ENCODE data around the gene NRL. TPM values are rescaled to one million over a fixed set of nuclear protein-coding genes. Genes with fewer than 3 reads are reported as not detected.
A peak's percentile ranks its signal among the peaks of the same experiment; 100 is the strongest.

Gene NRL
- total and polyA plus RNA-seq, 2 donors (not counting 3 experiments of a cell fraction or from before 2014, with no cell fraction given), result 0.71 to 1.1 TPM

DNA sequence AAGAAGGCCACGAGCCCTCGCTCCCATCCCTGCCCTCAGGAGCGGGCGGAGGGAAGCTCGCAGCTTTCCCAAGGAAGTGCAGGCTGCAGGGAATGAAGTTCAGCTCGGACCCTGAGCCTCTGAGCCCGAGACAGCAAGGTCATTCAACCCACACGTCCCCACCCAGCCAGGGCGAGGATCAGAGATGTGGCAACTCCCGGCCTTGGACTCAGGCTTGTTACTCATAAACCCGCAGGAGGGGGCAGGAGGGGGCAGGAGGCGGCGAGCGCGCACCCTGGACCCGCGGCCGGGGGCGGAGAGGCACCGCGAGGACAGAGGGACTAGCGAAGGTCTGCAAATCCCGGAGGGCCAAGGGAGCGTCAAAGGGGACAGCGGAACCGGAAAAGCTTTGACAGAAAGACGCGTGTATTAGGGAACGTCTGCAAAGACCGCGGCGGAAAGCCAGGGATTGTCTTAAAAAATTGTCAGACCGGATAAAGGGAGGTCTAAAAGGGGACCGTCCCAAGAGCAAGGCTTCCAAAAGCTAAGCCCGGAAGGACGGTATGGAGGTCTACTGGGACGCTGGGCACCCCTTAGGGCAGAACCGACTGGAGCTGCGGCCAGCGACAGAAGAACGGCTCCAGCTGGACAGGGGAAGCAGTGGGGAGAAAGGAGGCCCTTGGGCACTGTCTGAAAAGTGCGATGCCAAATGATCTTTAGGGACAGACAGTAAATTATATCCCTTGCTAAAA, 783 bp downstream of the NRL start:
- TSS peak; percentile 64 for BruUV-seq (replicated peaks)
- Histone ChIP-seq H3K9ac (replicated peaks; ENCODE audit: extremely low read depth, insufficient read depth, low read length) (peak overlapping the region; percentile 88), H4K20me1 (replicated peaks; ENCODE audit: control insufficient read depth, extremely low read depth, insufficient read depth, low read length) (no peaks in the 10 kb centered on the region), H3K9me3 (replicated peaks; ENCODE audit: control insufficient read depth, insufficient read depth, low read length) (no peaks in the 10 kb centered on the region), H3K79me2 (ENCODE audit: control insufficient read depth, insufficient read depth, low read length) (no peaks in the 10 kb centered on the region), H3K4me1 (ENCODE audit: control insufficient read depth, extremely low read depth, insufficient read depth, low read length) (peaks cover 14% of the 10 kb centered on the region), H3K27me3 (ENCODE audit: control insufficient read depth in 2 of 2, insufficient read depth in 2 of 2, low read length in 2 of 2) (no peaks in the 10 kb centered on the region), H2AFZ (ENCODE audit: low read depth, low read length) (peak overlapping the region; percentile 97), H3K27ac (ENCODE audit: insufficient read depth, low read depth, low read length) (peak overlapping the region; percentile 88), H3K9me1 (replicated peaks; ENCODE audit: control insufficient read depth, extremely low read depth, insufficient read depth, low read length) (no peaks in the 10 kb centered on the region), H3K36me3 (ENCODE audit: control insufficient read depth in 2 of 2, extremely low read depth in 1 of 2, insufficient read depth in 2 of 2, low read length in 2 of 2) (peaks cover 4 to 9% of the 10 kb centered on the region in 2 experiments), H3K4me3 (replicated peaks in 1 of 3; ENCODE audit: insufficient read depth in 1 of 3, low read depth in 1 of 3, low read length in 3 of 3) (peak overlapping the region; percentile 46 to 92 (median 84)), H3K4me2 (ENCODE audit: insufficient read depth, low read length) (peak overlapping the region; percentile 90)
- POLR2A ChIA-PET, result interaction anchor here (0.8 to 2.3 kb wide), 6 partner anchors 9 to 32 kb away, joined by 3 to 13 read pairs (median 10); partner anchors contain the start of genes EMC9, PCK2, PSME1 and PSME2
- no peak for FAIRE-seq
- CTCF ChIA-PET, result interaction anchor here (1.1 to 3.3 kb wide), 15 partner anchors 9 to 318 kb away, joined by 3 to 27 read pairs (median 7); partner anchors contain the start of genes EMC9, IRF9, PCK2 and PSME1
- TF ChIP-seq POLR2A (IDR thresholded peaks at IDR 0.05; ENCODE audit: low read depth, low read length) (peak; percentile 79), POLR2AphosphoS5 (IDR thresholded peaks at IDR 0.05; ENCODE audit: insufficient read depth, low read depth, low read length) (peak; percentile 45), MYC (IDR thresholded peaks at IDR 0.05; ENCODE audit: low read depth, low read length) (no peak)
- dilution Hi-C loops (cut with MboI; ENCODE audit: extremely low pct_ligation_motif_present, low sequenced_read_pairs), result no loop called here
- intact Hi-C loops (cut with micrococcal nuclease), result loop anchor here (1.0 to 5.0 kb wide), 8 partner anchors 20 to 1182 kb away; partner anchors contain the start of genes DHRS1, EMC9, IPO4 and IRF9
- no peak for DNase-seq (ENCODE audit: low read depth, low spot score)

DNA sequence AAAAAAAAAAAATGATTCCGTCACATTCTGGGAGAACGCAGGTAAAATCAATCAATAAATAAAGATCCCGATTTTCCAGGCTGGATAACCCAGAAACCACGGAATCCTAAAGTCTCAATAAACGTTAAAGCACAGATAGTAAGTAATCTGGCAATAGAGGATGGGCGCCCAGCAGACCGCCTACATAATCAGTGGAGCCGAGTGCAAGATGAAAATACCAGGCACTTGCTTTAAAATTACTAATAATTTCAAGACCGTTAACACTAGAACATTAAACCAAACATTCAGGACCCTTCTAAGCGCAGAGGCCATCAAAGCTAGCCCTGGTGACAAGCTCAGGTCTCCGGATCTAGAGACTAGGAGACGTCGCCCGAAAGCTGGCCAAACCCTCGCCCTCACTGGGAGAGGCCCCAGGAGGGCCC, 1.4 kb downstream of the NRL start:
- peak; percentile 21 for FAIRE-seq
- peak overlapping the region; percentile 97 for H2AFZ ChIP-seq (ENCODE audit: low read depth, low read length)
- no TSS peak for BruUV-seq (replicated peaks)
- no peaks in the 10 kb centered on the region for H4K20me1 ChIP-seq (replicated peaks; ENCODE audit: control insufficient read depth, extremely low read depth, insufficient read depth, low read length)
- no peaks in the 10 kb centered on the region for H3K27me3 ChIP-seq (ENCODE audit: control insufficient read depth in 2 of 2, insufficient read depth in 2 of 2, low read length in 2 of 2)
- no peaks in the 10 kb centered on the region for H3K9me1 ChIP-seq (replicated peaks; ENCODE audit: control insufficient read depth, extremely low read depth, insufficient read depth, low read length)
- H3K79me2 ChIP-seq (ENCODE audit: control insufficient read depth, insufficient read depth, low read length), result no peaks in the 10 kb centered on the region
- DNase-seq (ENCODE audit: low read depth, low spot score), result no peak
- intact Hi-C loops (cut with micrococcal nuclease) (loop anchor here (5.0 kb wide), 1 partner anchor 1181 kb away; no protein-coding TSS in a partner anchor), dilution Hi-C loops (cut with MboI; ENCODE audit: extremely low pct_ligation_motif_present, low sequenced_read_pairs) (no loop called here)
- CTCF ChIA-PET, result interaction anchor here (1.5 to 2.9 kb wide), 6 partner anchors 19 to 56 kb away, joined by 5 to 27 read pairs (median 12); partner anchors contain the start of genes EMC9, IRF9 and PCK2
- H3K9me3 ChIP-seq (replicated peaks; ENCODE audit: control insufficient read depth, insufficient read depth, low read length), result no peaks in the 10 kb centered on the region
- peaks cover 18% of the 10 kb centered on the region for H3K4me1 ChIP-seq (ENCODE audit: control insufficient read depth, extremely low read depth, insufficient read depth, low read length)
- peak overlapping the region; percentile 88 for H3K9ac ChIP-seq (replicated peaks; ENCODE audit: extremely low read depth, insufficient read depth, low read length)
- H3K27ac ChIP-seq (ENCODE audit: insufficient read depth, low read depth, low read length), result peak overlapping the region; percentile 88
- TF ChIP-seq POLR2A (IDR thresholded peaks at IDR 0.05; ENCODE audit: low read depth, low read length) (no peak), GATA2 (IDR thresholded peaks at IDR 0.05; ENCODE audit: insufficient read depth, insufficient read length, low read depth, low read length) (no peak), JUN (IDR thresholded peaks at IDR 0.05; ENCODE audit: borderline replicate concordance, insufficient read depth, insufficient read length, low read depth) (no peak), FOS (IDR thresholded peaks at IDR 0.05; ENCODE audit: borderline replicate concordance, insufficient read depth, low read length) (no peak), POLR2AphosphoS5 (IDR thresholded peaks at IDR 0.05; ENCODE audit: insufficient read depth, low read depth, low read length) (no peak), MYC (IDR thresholded peaks at IDR 0.05; ENCODE audit: low read depth, low read length) (no peak), EZH2 (IDR thresholded peaks at IDR 0.05; ENCODE audit: borderline replicate concordance, low read depth, low read length, severe bottlenecking) (no peak)
- TF ChIP-seq, protein P1, sequence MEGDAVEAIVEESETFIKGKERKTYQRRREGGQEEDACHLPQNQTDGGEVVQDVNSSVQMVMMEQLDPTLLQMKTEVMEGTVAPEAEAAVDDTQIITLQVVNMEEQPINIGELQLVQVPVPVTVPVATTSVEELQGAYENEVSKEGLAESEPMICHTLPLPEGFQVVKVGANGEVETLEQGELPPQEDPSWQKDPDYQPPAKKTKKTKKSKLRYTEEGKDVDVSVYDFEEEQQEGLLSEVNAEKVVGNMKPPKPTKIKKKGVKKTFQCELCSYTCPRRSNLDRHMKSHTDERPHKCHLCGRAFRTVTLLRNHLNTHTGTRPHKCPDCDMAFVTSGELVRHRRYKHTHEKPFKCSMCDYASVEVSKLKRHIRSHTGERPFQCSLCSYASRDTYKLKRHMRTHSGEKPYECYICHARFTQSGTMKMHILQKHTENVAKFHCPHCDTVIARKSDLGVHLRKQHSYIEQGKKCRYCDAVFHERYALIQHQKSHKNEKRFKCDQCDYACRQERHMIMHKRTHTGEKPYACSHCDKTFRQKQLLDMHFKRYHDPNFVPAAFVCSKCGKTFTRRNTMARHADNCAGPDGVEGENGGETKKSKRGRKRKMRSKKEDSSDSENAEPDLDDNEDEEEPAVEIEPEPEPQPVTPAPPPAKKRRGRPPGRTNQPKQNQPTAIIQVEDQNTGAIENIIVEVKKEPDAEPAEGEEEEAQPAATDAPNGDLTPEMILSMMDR (IDR thresholded peaks at IDR 0.05; ENCODE audit: extremely low read depth in 1 of 2, insufficient read depth in 1 of 2, low read depth in 1 of 2, low read length in 2 of 2), result no peak
- TF ChIP-seq, protein P2, sequence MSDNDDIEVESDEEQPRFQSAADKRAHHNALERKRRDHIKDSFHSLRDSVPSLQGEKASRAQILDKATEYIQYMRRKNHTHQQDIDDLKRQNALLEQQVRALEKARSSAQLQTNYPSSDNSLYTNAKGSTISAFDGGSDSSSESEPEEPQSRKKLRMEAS (IDR thresholded peaks at IDR 0.05; ENCODE audit: insufficient read depth, insufficient read length), result no peak
- H3K4me2 ChIP-seq (ENCODE audit: insufficient read depth, low read length), result peak overlapping the region; percentile 90
- peak overlapping the region; percentile 46 to 92 (median 84) for H3K4me3 ChIP-seq (replicated peaks in 1 of 3; ENCODE audit: insufficient read depth in 1 of 3, low read depth in 1 of 3, low read length in 3 of 3)
- peaks cover 4 to 5% of the 10 kb centered on the region in 2 experiments for H3K36me3 ChIP-seq (ENCODE audit: control insufficient read depth in 2 of 2, extremely low read depth in 1 of 2, insufficient read depth in 2 of 2, low read length in 2 of 2)
- POLR2A ChIA-PET, result interaction anchor here (2.0 to 2.3 kb wide), 2 partner anchors 19 to 33 kb away, joined by 11 to 13 read pairs; partner anchors contain the start of genes PCK2 and PSME2

All from endothelial cell of umbilical vein (primary cell).